HUES6 (cell line): ENCODE results near the gene DFFB.

Experiments
- H3K27ac ChIP-seq: 2 replicates; pipeline ENCODE4 v1.7.0; 2013; ENCODE audit warnings: low read depth, mild to moderate bottlenecking, low read length, inconsistent platforms
- H3K27me3 ChIP-seq: 2 replicates; pipeline ENCODE4 v1.6.1; 2013; ENCODE audit warnings: low read length; ENCODE audit not compliant: control insufficient read depth, insufficient read depth
- H3K36me3 ChIP-seq: 2 replicates; pipeline ENCODE4 v1.6.1; 2013; ENCODE audit warnings: low read length; ENCODE audit not compliant: control insufficient read depth, insufficient read depth
- H3K4me1 ChIP-seq: 2 replicates; pipeline ENCODE4 v1.6.1; 2013; ENCODE audit warnings: low read length; ENCODE audit not compliant: control insufficient read depth, insufficient read depth
- H3K4me3 ChIP-seq: 2 replicates; pipeline ENCODE4 v1.5.1; 2013; ENCODE audit warnings: low read depth, low read length
- H3K9ac ChIP-seq: one replicate; pipeline ENCODE4 v1.6.1; 2013; ENCODE audit warnings: mild to moderate bottlenecking, low read length
- H3K9me3 ChIP-seq: 2 replicates; pipeline ENCODE4 v1.6.1; 2013; ENCODE audit warnings: low read depth, low read length; ENCODE audit not compliant: control insufficient read depth, insufficient read depth

The DFFB gene

DNA sequence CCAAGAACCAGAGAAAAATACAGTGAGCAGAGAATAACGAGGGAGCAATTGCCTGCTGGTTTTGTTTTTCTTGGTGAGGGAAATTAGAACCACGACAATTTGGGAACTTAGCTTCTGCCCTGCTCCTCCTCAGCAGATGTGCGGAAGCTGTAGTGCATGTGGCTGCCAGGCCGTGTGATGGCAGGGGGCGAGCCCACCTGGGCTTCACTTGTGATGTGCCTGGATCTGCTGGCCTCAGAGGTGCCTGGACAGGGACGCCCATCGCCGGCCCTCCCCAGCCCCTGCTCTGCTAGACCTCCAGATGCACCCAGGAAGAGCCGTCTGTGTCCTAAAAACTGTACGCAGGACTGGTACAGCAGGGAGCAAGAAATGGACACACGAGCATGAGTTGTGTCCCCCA is 71.3 kb downstream of the DFFB start:
- Histone ChIP-seq H3K9me3 (no peaks in the 10 kb centered on the region; the same call in 1 of the 2 replicates), H3K4me3 (no peak overlapping the region), H3K4me1 (no peaks in the 10 kb centered on the region; the same call in 1 of the 2 replicates), H3K27me3 (no peaks in the 10 kb centered on the region), H3K27ac (no peak overlapping the region), H3K36me3 (no peaks in the 10 kb centered on the region), H3K9ac (no peak overlapping the region)

- H3K27ac ChIP-seq = no peak overlapping the region
- H3K27me3 ChIP-seq = no peaks in the 10 kb centered on the region
- no peaks in the 10 kb centered on the region; the same call in 1 of the 2 replicates for H3K9me3 ChIP-seq
- no peaks in the 10 kb centered on the region for H3K36me3 ChIP-seq
- H3K9ac ChIP-seq = no peak overlapping the region
- H3K4me1 ChIP-seq = no peaks in the 10 kb centered on the region; the same call in 1 of the 2 replicates
- no peak overlapping the region for H3K4me3 ChIP-seq
Observed at GRCh38 chr1:3929126-3929525, 71.8 kb downstream of the DFFB start.

- peaks cover 2% of the 10 kb centered on the region for H3K9me3 ChIP-seq
Observed at GRCh38 chr1:3930301-3931006, 73.2 kb downstream of the DFFB start.

DNA sequence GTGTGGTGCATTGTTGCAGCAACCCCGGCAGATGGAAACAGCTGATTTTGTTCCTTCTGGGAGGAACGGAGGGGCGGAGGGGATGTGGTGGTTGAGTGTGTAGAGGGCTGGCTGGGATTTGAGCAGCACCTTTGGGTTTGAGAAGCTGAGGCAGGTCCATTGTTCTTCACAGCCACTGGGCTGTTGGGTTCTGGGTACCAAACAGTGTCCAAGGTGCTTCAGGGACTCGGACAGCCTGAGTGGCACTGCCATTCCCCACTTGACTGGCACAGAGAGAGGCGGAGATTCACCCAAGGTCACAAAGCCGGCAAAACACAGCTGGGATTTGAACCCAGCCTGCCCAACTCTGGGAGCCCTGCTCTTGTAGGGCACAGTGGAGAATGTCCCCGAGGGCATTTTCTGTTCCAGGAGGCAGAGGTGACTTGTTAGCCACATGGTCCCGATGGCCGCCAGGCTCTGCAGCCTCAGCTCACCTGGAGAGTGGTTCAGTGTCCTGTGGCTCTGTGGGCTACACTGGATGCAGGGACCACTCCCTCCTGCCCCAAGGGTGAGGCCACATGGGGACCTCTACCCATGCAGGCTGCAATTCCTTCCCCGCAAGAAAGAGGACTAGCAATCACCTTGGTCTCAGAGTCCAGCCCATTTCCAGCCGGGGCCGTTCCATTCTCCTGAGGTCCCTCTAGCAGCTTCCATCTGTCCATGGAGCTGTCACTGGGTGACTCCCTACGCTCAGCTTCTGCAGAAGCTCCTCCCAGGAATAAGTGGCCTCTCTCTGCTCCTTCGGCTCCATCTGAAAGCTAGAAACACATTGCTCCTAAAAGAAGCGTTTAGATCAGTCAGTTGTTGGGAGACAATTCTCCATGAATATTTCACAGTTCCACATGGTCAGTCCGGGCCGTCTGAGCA is 74.0 kb downstream of the DFFB start:
- no peaks in the 10 kb centered on the region for H3K36me3 ChIP-seq
- H3K27ac ChIP-seq = no peak overlapping the region
- no peak overlapping the region for H3K4me3 ChIP-seq
- peaks cover 5% of the 10 kb centered on the region for H3K9me3 ChIP-seq
- no peak overlapping the region for H3K9ac ChIP-seq
- H3K4me1 ChIP-seq = no peaks in the 10 kb centered on the region
- H3K27me3 ChIP-seq = no peaks in the 10 kb centered on the region

More at GRCh38 chr1:3930301-3931006, 73.2 kb downstream of the DFFB start:
- Histone ChIP-seq H3K4me3 (no peak overlapping the region), H3K27ac (no peak overlapping the region), H3K36me3 (no peaks in the 10 kb centered on the region), H3K4me1 (no peaks in the 10 kb centered on the region), H3K9ac (no peak overlapping the region), H3K27me3 (no peaks in the 10 kb centered on the region)

- no peaks in the 10 kb centered on the region for H3K4me1 ChIP-seq
- no peak overlapping the region for H3K4me3 ChIP-seq
- no peak overlapping the region for H3K27ac ChIP-seq
- H3K27me3 ChIP-seq = no peaks in the 10 kb centered on the region
- H3K36me3 ChIP-seq = no peaks in the 10 kb centered on the region
- no peak overlapping the region for H3K9ac ChIP-seq
- H3K9me3 ChIP-seq = peaks cover 10% of the 10 kb centered on the region
Observed at GRCh38 chr1:3932156-3932919, 75.1 kb downstream of the DFFB start.
